CMK (cell line): ENCODE results near the gene CT45A2.
"Not testable (repeated sequence)": the region's sequence is repeated elsewhere in the genome, so short reads cannot be mapped to it uniquely, and the experiment has no call there.

Experiments
- DNase-seq: peaks from one replicate; pipeline ENCODE4 v3.0.0-alpha.2; 2010; ENCODE audit warnings: low read depth

CT45A2 gene, protein sequence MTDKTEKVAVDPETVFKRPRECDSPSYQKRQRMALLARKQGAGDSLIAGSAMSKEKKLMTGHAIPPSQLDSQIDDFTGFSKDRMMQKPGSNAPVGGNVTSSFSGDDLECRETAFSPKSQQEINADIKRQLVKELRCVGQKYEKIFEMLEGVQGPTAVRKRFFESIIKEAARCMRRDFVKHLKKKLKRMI

DNA sequence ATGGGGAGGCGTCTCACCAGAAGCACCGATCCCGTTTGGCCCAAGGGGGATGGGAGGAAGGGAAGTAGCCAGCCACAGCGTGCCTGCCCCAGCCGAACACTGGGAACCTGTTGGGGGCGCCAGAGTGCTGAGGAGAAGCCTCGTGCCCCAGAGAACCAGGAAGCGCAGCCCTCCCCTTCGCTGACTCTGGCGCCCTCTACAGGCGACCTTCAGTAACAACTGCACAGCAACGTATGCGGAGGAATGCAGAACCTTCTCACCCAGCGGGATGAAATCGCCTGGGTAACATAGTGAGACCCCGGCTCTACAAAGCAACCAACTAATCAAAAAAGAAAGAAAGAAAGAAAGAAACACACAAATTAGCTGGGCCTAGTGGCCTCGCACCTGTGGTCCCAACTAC lies at the start of gene CT45A2:
CT45A2 (minus strand) TSS at position 101 of the 400 bp plus-strand sequence. CDS start 3,747 bp downstream, outside the sequence.
- not testable (repeated sequence) for DNase-seq

- DNase-seq, result not testable (repeated sequence)
These were observed 34.6 kb upstream of the CT45A2 start, which contains the start of gene CT45A8 for GRCh38 chrX:135854438-135854837. TSS of gene CT45A8 (minus strand) at chrX:135854538. CDS start at chrX:135850783, 3,755 bp downstream.

DNA sequence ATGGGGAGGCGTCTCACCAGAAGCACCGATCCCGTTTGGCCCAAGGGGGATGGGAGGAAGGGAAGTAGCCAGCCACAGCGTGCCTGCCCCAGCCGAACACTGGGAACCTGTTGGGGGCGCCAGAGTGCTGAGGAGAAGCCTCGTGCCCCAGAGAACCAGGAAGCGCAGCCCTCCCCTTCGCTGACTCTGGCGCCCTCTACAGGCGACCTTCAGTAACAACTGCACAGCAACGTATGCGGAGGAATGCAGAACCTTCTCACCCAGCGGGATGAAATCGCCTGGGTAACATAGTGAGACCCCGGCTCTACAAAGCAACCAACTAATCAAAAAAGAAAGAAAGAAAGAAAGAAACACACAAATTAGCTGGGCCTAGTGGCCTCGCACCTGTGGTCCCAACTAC lies 17.4 kb upstream of the CT45A2 start, which contains the start of gene CT45A7:
CT45A7 (minus strand) TSS at position 101 of the 400 bp plus-strand sequence. CDS start 3,747 bp downstream, outside the sequence.
- not testable (repeated sequence) for DNase-seq

DNA sequence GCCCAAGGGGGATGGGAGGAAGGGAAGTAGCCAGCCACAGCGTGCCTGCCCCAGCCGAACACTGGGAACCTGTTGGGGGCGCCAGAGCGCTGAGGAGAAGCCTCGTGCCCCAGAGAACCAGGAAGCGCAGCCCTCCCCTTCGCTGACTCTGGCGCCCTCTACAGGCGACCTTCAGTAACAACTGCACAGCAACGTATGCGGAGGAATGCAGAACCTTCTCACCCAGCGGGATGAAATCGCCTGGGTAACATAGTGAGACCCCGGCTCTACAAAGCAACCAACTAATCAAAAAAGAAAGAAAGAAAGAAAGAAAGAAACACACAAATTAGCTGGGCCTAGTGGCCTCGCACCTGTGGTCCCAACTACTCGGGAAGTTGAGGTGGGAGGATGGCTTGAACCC lies 17.1 kb downstream of the CT45A2 start, which contains the start of gene CT45A6:
CT45A6 (minus strand) TSS at position 101 of the 400 bp plus-strand sequence. CDS start 3,794 bp downstream, outside the sequence.
- not testable (repeated sequence) for DNase-seq

DNA sequence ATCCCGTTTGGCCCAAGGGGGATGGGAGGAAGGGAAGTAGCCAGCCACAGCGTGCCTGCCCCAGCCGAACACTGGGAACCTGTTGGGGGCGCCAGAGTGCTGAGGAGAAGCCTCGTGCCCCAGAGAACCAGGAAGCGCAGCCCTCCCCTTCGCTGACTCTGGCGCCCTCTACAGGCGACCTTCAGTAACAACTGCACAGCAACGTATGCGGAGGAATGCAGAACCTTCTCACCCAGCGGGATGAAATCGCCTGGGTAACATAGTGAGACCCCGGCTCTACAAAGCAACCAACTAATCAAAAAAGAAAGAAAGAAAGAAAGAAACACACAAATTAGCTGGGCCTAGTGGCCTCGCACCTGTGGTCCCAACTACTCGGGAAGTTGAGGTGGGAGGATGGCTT lies 34.4 kb downstream of the CT45A2 start, which contains the start of gene CT45A5:
CT45A5 (minus strand) TSS at position 101 of the 400 bp plus-strand sequence. CDS start 3,774 bp downstream, outside the sequence.
- DNase-seq, result not testable (repeated sequence)

- not testable (repeated sequence) for DNase-seq
These were observed 51.7 kb downstream of the CT45A2 start, which contains the start of gene CT45A3 for GRCh38 chrX:135768091-135768490. TSS of gene CT45A3 (minus strand) at chrX:135768191. CDS start at chrX:135764444, 3,747 bp downstream.
